ENCODE data around the gene CCDC28B. TPM values are rescaled to one million over a fixed set of nuclear protein-coding genes. Genes with fewer than 3 reads are reported as not detected.
A peak's percentile ranks its signal among the peaks of the same experiment; 100 is the strongest.
"Not testable (repeated sequence)": the region's sequence is repeated elsewhere in the genome, so short reads cannot be mapped to it uniquely, and the experiment has no call there.

CCDC28B gene
- total RNA-seq (1 to 10 TPM; 4.2 to 5.1 TPM), polyA plus RNA-seq (1 to 10 TPM; 8.5 to 8.6 TPM)

- Mint-ChIP-seq H3K27me3 (no peaks in the 10 kb centered on the region), H3K9me3 (no peaks in the 10 kb centered on the region), H3K27ac (peak within 1 kb of the TSS; percentile 87 to 97 (median 95)), H3K36me3 (peaks cover 0 to 19% of the 10 kb centered on the region in 2 donors), H3K4me1 (peaks cover 38 to 76% (median 56%) of the 10 kb centered on the region in 4 donors), H3K4me3 (peak within 1 kb of the TSS; percentile 85 to 95 (median 92))
- DNase-seq: peak; percentile 51 to 73 (median 58)
- Histone ChIP-seq H3K4me1 (ENCODE audit: insufficient read depth, low read length) (peaks cover 59% of the 10 kb centered on the region), H3K27me3 (ENCODE audit: insufficient read depth, low read length) (no peaks in the 10 kb centered on the region), H3K36me3 (ENCODE audit: insufficient read depth, low read length) (peaks cover 2% of the 10 kb centered on the region), H3K4me3 (ENCODE audit: low read length in 2 of 2) (peak within 1 kb of the TSS; percentile 57 to 85), H3K9me3 (ENCODE audit: control insufficient read depth in 1 of 2, low read length in 2 of 2) (no peaks in the 10 kb centered on the region), H3K27ac (ENCODE audit: low read depth, low read length) (peak within 1 kb of the TSS; percentile 84)
- ChIA-PET POLR2A (ENCODE audit: partially characterized antibody) (interaction anchor here (0.6 to 7.5 kb wide), 27 partner anchors 9 to 451 kb away, joined by 3 to 58 read pairs (median 4); partner anchors contain the start of genes BSDC1, DCDC2B, HDAC1 and KPNA6), CTCF (ENCODE audit: partially characterized antibody) (interaction anchor here (0.6 to 4.4 kb wide), 10 partner anchors 10 to 196 kb away, joined by 3 to 31 read pairs (median 4); partner anchors contain the start of gene KPNA6)
- intact Hi-C loops (cut with micrococcal nuclease): loop anchor here (2.0 to 10.0 kb wide), 3 partner anchors 22 to 436 kb away; partner anchors contain the start of genes ADGRB2, TMEM39B and TXLNA
These were observed at the start of gene CCDC28B for GRCh38 chr1:32200226-32201010. Gene CCDC28B, plus strand, starts transcription at chr1:32200595. Its CDS starts 1,341 bp downstream, at chr1:32201936.

- H3K27ac Mint-ChIP-seq: peak overlapping the region in 2 of 7 donors; percentile 7 to 29
These were observed 49.5 kb upstream of the CCDC28B start for GRCh38 chr1:32150847-32151246.

GRCh38 chr1:32151319-32151787 is 49.0 kb upstream of the CCDC28B start:
- CTCF ChIA-PET (ENCODE audit: partially characterized antibody): interaction anchor here (0.5 to 1.1 kb wide), 3 partner anchors 65 to 563 kb away, joined by 3 to 4 read pairs (median 3); no protein-coding TSS in a partner anchor
- no peak overlapping the region for H3K4me3 ChIP-seq (ENCODE audit: low read length in 2 of 2)
- POLR2A ChIA-PET (ENCODE audit: partially characterized antibody): no interaction called here
- Mint-ChIP-seq H3K36me3 (peaks cover 27 to 33% of the 10 kb centered on the region in 2 donors), H3K4me3 (peak overlapping the region in 1 of 8 donors; percentile 44), H3K9me3 (peaks cover 0 to 18% (median 11%) of the 10 kb centered on the region in 8 donors), H3K27ac (peak overlapping the region in 2 of 7 donors; percentile 7 to 27), H3K27me3 (no peaks in the 10 kb centered on the region), H3K4me1 (peaks cover 6 to 25% (median 18%) of the 10 kb centered on the region in 4 donors)
- H3K27ac ChIP-seq (ENCODE audit: low read depth, low read length): no peak overlapping the region
- H3K4me1 ChIP-seq (ENCODE audit: insufficient read depth, low read length): no peaks in the 10 kb centered on the region
- intact Hi-C loops (cut with micrococcal nuclease): no loop called here
- peaks cover 6% of the 10 kb centered on the region for H3K36me3 ChIP-seq (ENCODE audit: insufficient read depth, low read length)
- no peaks in the 10 kb centered on the region for H3K9me3 ChIP-seq (ENCODE audit: control insufficient read depth in 1 of 2, low read length in 2 of 2)
- no peaks in the 10 kb centered on the region for H3K27me3 ChIP-seq (ENCODE audit: insufficient read depth, low read length)
- DNase-seq: no peak

More at GRCh38 chr1:32150847-32151246, 49.5 kb upstream of the CCDC28B start:
- Mint-ChIP-seq H3K4me1 (peaks cover 10 to 30% (median 23%) of the 10 kb centered on the region in 4 donors), H3K27me3 (no peaks in the 10 kb centered on the region), H3K9me3 (peaks cover 0 to 18% (median 11%) of the 10 kb centered on the region in 8 donors), H3K4me3 (no peak overlapping the region), H3K36me3 (peaks cover 24 to 29% of the 10 kb centered on the region in 2 donors)
- intact Hi-C loops (cut with micrococcal nuclease): no loop called here
- no peak for DNase-seq
- peaks cover under 1% of the 10 kb centered on the region for H3K36me3 ChIP-seq (ENCODE audit: insufficient read depth, low read length)
- ChIA-PET POLR2A (ENCODE audit: partially characterized antibody) (no interaction called here), CTCF (ENCODE audit: partially characterized antibody) (interaction anchor here (0.5 to 1.1 kb wide), 2 partner anchors 66 to 171 kb away, joined by 3 to 4 read pairs; no protein-coding TSS in a partner anchor)
- no peaks in the 10 kb centered on the region for H3K9me3 ChIP-seq (ENCODE audit: control insufficient read depth in 1 of 2, low read length in 2 of 2)
- H3K4me3 ChIP-seq (ENCODE audit: low read length in 2 of 2): no peak overlapping the region
- no peaks in the 10 kb centered on the region for H3K4me1 ChIP-seq (ENCODE audit: insufficient read depth, low read length)
- no peak overlapping the region for H3K27ac ChIP-seq (ENCODE audit: low read depth, low read length)
- H3K27me3 ChIP-seq (ENCODE audit: insufficient read depth, low read length): no peaks in the 10 kb centered on the region

GRCh38 chr1:32159189-32159588 is 41.2 kb upstream of the CCDC28B start:
- Histone ChIP-seq H3K4me1 (ENCODE audit: insufficient read depth, low read length) (no peaks in the 10 kb centered on the region), H3K27me3 (ENCODE audit: insufficient read depth, low read length) (no peaks in the 10 kb centered on the region), H3K4me3 (ENCODE audit: low read length in 2 of 2) (no peak overlapping the region), H3K36me3 (ENCODE audit: insufficient read depth, low read length) (peaks cover 71% of the 10 kb centered on the region), H3K9me3 (ENCODE audit: control insufficient read depth in 1 of 2, low read length in 2 of 2) (no peaks in the 10 kb centered on the region), H3K27ac (ENCODE audit: low read depth, low read length) (no peak overlapping the region)
- Mint-ChIP-seq H3K27me3 (no peaks in the 10 kb centered on the region), H3K36me3 (peaks cover 66 to 78% of the 10 kb centered on the region in 2 donors), H3K27ac (peak overlapping the region in 1 of 7 donors; percentile 64), H3K9me3 (no peaks in the 10 kb centered on the region), H3K4me3 (no peak overlapping the region), H3K4me1 (peaks cover 0 to 4% (median under 1%) of the 10 kb centered on the region in 4 donors)
- POLR2A ChIA-PET (ENCODE audit: partially characterized antibody): no interaction called here
- intact Hi-C loops (cut with micrococcal nuclease): no loop called here
- DNase-seq: no peak
- CTCF ChIA-PET (ENCODE audit: partially characterized antibody): interaction anchor here (1.1 kb wide), 1 partner anchor 242 kb away, joined by 3 read pairs; no protein-coding TSS in a partner anchor

- CTCF ChIA-PET (ENCODE audit: partially characterized antibody): interaction anchor here (1.2 kb wide), 1 partner anchor 237 kb away, joined by 3 read pairs; no protein-coding TSS in a partner anchor
These were observed 37.0 kb upstream of the CCDC28B start for GRCh38 chr1:32163405-32163804.

GRCh38 chr1:32165633-32166032 is 34.8 kb upstream of the CCDC28B start:
- H3K36me3 ChIP-seq (ENCODE audit: insufficient read depth, low read length): peaks cover 63% of the 10 kb centered on the region
- H3K9me3 ChIP-seq (ENCODE audit: control insufficient read depth in 1 of 2, low read length in 2 of 2); H3K27me3 ChIP-seq (ENCODE audit: insufficient read depth, low read length); H3K27me3 Mint-ChIP-seq; H3K27ac ChIP-seq (ENCODE audit: low read depth, low read length); H3K9me3 Mint-ChIP-seq; H3K4me3 Mint-ChIP-seq; intact Hi-C loops (cut with micrococcal nuclease); DNase-seq; POLR2A ChIA-PET (ENCODE audit: partially characterized antibody); H3K27ac Mint-ChIP-seq; H3K4me1 ChIP-seq (ENCODE audit: insufficient read depth, low read length); H3K4me1 Mint-ChIP-seq; H3K4me3 ChIP-seq (ENCODE audit: low read length in 2 of 2): not testable (repeated sequence)
- CTCF ChIA-PET (ENCODE audit: partially characterized antibody): interaction anchor here (0.6 kb wide), 1 partner anchor 433 kb away, joined by 5 read pairs; no protein-coding TSS in a partner anchor
- H3K36me3 Mint-ChIP-seq: peaks cover 50 to 64% of the 10 kb centered on the region in 2 donors

More at GRCh38 chr1:32163405-32163804, 37.0 kb upstream of the CCDC28B start:
- peaks cover 0 to 1% (median 0%) of the 10 kb centered on the region in 4 donors for H3K4me1 Mint-ChIP-seq
- Histone ChIP-seq H3K9me3 (ENCODE audit: control insufficient read depth in 1 of 2, low read length in 2 of 2) (no peaks in the 10 kb centered on the region), H3K27me3 (ENCODE audit: insufficient read depth, low read length) (no peaks in the 10 kb centered on the region), H3K4me1 (ENCODE audit: insufficient read depth, low read length) (no peaks in the 10 kb centered on the region), H3K36me3 (ENCODE audit: insufficient read depth, low read length) (peaks cover 61% of the 10 kb centered on the region), H3K27ac (ENCODE audit: low read depth, low read length) (no peak overlapping the region), H3K4me3 (ENCODE audit: low read length in 2 of 2) (no peak overlapping the region)
- H3K4me3 Mint-ChIP-seq: no peak overlapping the region
- H3K27ac Mint-ChIP-seq: peak overlapping the region in 1 of 7 donors; percentile 4
- no peaks in the 10 kb centered on the region for H3K9me3 Mint-ChIP-seq
- H3K27me3 Mint-ChIP-seq: no peaks in the 10 kb centered on the region
- no peak for DNase-seq
- H3K36me3 Mint-ChIP-seq: peaks cover 54 to 69% of the 10 kb centered on the region in 2 donors
- POLR2A ChIA-PET (ENCODE audit: partially characterized antibody): interaction anchor here (1.2 kb wide), 1 partner anchor 17 kb away, joined by 3 read pairs; the partner anchor contains the start of gene TXLNA
- intact Hi-C loops (cut with micrococcal nuclease): no loop called here

Measured in CD4-positive, alpha-beta memory T cell (primary cell).